Astrocyte (in vitro differentiated cells and primary cell): Measurements from ENCODE around the gene RCN2. TPM values are rescaled to one million over a fixed set of nuclear protein-coding genes. Genes with fewer than 3 reads are reported as not detected.

Experiments used
- DNase-seq: peaks from one replicate; pipeline ENCODE4 v3.0.0-alpha.2; 2010; ENCODE audit warnings: low read depth
- FAIRE-seq: peaks from 2 replicates; lab custom pipeline; 2011; peaks lifted over from hg19 to GRCh38; lab: Jason Lieb, UNC
- H2AFZ ChIP-seq: 2 replicates; pipeline ENCODE4 v1.6.0; 2012; ENCODE audit warnings: low read depth, low read length, inconsistent platforms
- H3K27ac ChIP-seq: 2 replicates; pipeline ENCODE4 v1.5.1; 2011; ENCODE audit warnings: low read depth, low read length, inconsistent platforms
- H3K27me3 ChIP-seq: 2 replicates; pipeline ENCODE4 v1.6.0; 2011; ENCODE audit warnings: low read length, inconsistent platforms; ENCODE audit not compliant: insufficient read depth
- H3K36me3 ChIP-seq: 2 replicates; pipeline ENCODE4 v1.5.1; 2011; ENCODE audit warnings: low read length, inconsistent platforms; ENCODE audit not compliant: insufficient read depth
- H3K4me1 ChIP-seq: 2 replicates; pipeline ENCODE4 v1.5.1; 2011; ENCODE audit warnings: low read length, inconsistent platforms; ENCODE audit not compliant: insufficient read depth
- H3K4me2 ChIP-seq: 2 replicates; pipeline ENCODE4 v1.6.0; 2012; ENCODE audit warnings: low read length, inconsistent platforms
- H3K4me3 ChIP-seq: 2 replicates; pipeline ENCODE4 v1.5.1; 2011; ENCODE audit warnings: low read depth, mild to moderate bottlenecking, low read length, inconsistent platforms; ENCODE audit not compliant: insufficient read depth
- H3K79me2 ChIP-seq: 2 replicates; pipeline ENCODE4 v1.6.0; 2012; ENCODE audit warnings: mild to moderate bottlenecking, low read length, inconsistent platforms; ENCODE audit not compliant: insufficient read depth
- H3K9ac ChIP-seq: 2 replicates; pipeline ENCODE4 v1.6.0; 2012; ENCODE audit warnings: mild to moderate bottlenecking, low read length, inconsistent platforms
- H3K9me3 ChIP-seq: 2 replicates; pipeline ENCODE4 v1.5.1; 2012; ENCODE audit warnings: low read depth, mild to moderate bottlenecking, low read length, inconsistent platforms; ENCODE audit not compliant: insufficient read depth
- H4K20me1 ChIP-seq: 2 replicates; pipeline ENCODE4 v1.6.0; 2012; ENCODE audit warnings: low read length, inconsistent platforms; ENCODE audit not compliant: insufficient read depth
- H3K27ac Mint-ChIP-seq: one replicate; pipeline ENCODE4 v1.8.0; 2021; ENCODE audit warnings: mild to moderate bottlenecking, mixed read lengths; ENCODE audit not compliant: unreplicated experiment
- H3K27me3 Mint-ChIP-seq: one replicate; pipeline ENCODE4 v1.8.0; 2021; ENCODE audit warnings: low read depth, mixed read lengths; ENCODE audit not compliant: unreplicated experiment
- H3K36me3 Mint-ChIP-seq: one replicate; pipeline ENCODE4 v1.8.0; 2021; ENCODE audit warnings: low read depth, mixed read lengths; ENCODE audit not compliant: unreplicated experiment
- H3K4me1 Mint-ChIP-seq: one replicate; pipeline ENCODE4 v1.8.0; 2021; ENCODE audit warnings: low read depth, mixed read lengths; ENCODE audit not compliant: unreplicated experiment
- H3K4me3 Mint-ChIP-seq: one replicate; pipeline ENCODE4 v1.8.0; 2021; ENCODE audit warnings: mild to moderate bottlenecking, moderate library complexity, mixed read lengths; ENCODE audit not compliant: unreplicated experiment
- H3K9me3 Mint-ChIP-seq: one replicate; pipeline ENCODE4 v1.8.0; 2021; ENCODE audit warnings: mild to moderate bottlenecking, mixed read lengths; ENCODE audit not compliant: unreplicated experiment
- EZH2 ChIP-seq: IDR thresholded peaks from 2 replicates; pipeline ENCODE4 v1.6.1; 2012; ENCODE audit warnings: mild to moderate bottlenecking, low read length, inconsistent platforms; ENCODE audit not compliant: insufficient read depth
- total RNA-seq: library from RNA; stranded (reverse); gene quantifications from 2 replicates; pipeline ENCODE4 v1.2.1, GENCODE V29; 2021
- TF ChIP-seq, protein P1 (sequence below): IDR thresholded peaks from 2 replicates; pipeline ENCODE4 v1.5.1; 2011; ENCODE audit warnings: low read depth, mild to moderate bottlenecking, inconsistent platforms, low read length, moderate library complexity; ENCODE audit not compliant: insufficient read depth

Gene RCN2
- total RNA-seq, 1 donor from 2014 or later: 80.2 TPM

DNA sequence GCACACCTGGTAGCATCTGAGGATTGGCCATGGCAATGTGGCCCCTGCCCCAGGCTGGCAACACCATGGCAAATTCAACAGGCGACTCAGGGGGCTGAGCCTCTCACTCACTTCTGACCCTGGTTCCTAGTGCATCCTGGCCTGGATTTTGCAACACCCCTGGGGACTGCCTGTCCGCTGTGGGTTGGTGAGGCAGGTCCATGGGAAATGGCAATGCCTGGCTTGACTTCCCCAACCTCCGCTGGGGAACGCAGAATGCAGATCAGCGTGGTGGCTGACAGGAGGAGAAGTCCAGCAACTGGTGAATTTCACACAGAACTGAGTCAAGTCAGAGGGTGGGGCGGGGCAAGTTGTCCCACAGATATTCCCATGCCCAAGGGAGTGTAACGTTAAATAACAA, 59.5 kb downstream of the RCN2 start:
- Mint-ChIP-seq H3K27ac (no peak overlapping the region), H3K27me3 (peaks cover 29% of the 10 kb centered on the region)
- TF ChIP-seq, protein P1, sequence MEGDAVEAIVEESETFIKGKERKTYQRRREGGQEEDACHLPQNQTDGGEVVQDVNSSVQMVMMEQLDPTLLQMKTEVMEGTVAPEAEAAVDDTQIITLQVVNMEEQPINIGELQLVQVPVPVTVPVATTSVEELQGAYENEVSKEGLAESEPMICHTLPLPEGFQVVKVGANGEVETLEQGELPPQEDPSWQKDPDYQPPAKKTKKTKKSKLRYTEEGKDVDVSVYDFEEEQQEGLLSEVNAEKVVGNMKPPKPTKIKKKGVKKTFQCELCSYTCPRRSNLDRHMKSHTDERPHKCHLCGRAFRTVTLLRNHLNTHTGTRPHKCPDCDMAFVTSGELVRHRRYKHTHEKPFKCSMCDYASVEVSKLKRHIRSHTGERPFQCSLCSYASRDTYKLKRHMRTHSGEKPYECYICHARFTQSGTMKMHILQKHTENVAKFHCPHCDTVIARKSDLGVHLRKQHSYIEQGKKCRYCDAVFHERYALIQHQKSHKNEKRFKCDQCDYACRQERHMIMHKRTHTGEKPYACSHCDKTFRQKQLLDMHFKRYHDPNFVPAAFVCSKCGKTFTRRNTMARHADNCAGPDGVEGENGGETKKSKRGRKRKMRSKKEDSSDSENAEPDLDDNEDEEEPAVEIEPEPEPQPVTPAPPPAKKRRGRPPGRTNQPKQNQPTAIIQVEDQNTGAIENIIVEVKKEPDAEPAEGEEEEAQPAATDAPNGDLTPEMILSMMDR: no peak
- TF ChIP-seq EZH2: no peak

DNA sequence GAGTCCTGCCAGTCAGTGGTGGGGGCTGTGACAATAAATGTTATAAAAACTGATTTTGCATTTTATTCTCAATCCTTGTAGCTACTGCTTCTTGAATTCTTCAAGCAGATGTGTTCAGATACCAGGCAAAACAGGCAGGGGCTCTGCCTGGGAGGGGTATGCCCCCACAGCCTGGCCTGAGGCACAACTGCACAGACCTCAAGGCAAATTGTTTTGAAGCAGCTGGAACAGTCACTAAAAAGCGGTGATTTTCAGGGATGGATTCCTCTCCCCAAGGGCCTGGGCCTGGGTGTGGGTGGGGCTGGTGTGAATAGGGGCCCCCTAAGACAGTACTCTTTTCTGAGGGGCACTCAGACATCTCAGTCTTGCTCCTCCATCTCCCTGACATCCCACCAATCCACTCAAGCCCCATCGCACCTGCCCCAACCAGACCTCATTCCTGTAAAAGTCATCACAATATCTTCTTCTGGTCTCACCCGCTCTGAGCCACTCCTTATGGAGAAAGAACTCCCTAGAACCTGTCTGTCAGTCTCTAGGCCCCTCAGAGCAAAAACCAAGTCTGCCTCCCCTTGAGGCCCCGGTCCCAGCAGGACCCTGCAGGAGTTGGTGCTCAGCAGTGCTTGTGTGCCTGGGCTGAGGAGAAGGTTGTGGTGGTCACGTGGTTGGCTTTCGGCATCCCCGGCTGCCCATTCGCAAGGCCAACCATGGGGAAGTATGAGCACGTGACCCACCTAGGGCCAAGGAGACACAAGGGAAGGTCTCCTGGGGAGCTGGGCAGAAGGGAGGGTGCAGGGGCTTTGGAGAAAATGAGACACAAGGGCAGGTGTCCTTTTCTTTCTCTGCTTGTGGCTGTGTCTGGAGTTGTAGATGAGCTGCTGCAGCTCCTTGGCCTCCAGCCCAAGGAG, 60.4 kb downstream of the RCN2 start:
- no peak overlapping the region for H3K4me2 ChIP-seq
- no peak overlapping the region for H3K27ac Mint-ChIP-seq
- TF ChIP-seq, protein P1: no peak
- TF ChIP-seq EZH2: no peak
- H3K4me3 ChIP-seq: no peak overlapping the region
- H3K4me1 ChIP-seq: peaks cover 5% of the 10 kb centered on the region
- H3K79me2 ChIP-seq: no peaks in the 10 kb centered on the region
- no peak overlapping the region for H2AFZ ChIP-seq
- FAIRE-seq (no peak), DNase-seq (no peak)
- peaks cover under 1% of the 10 kb centered on the region for H3K4me1 Mint-ChIP-seq
- H3K27ac ChIP-seq: no peak overlapping the region
- H3K36me3 ChIP-seq: no peaks in the 10 kb centered on the region
- H3K9ac ChIP-seq: no peak overlapping the region
- no peaks in the 10 kb centered on the region for H3K9me3 Mint-ChIP-seq
- H3K27me3 Mint-ChIP-seq: peaks cover 29% of the 10 kb centered on the region
- no peaks in the 10 kb centered on the region for H3K36me3 Mint-ChIP-seq
- H3K4me3 Mint-ChIP-seq: no peak overlapping the region
- no peaks in the 10 kb centered on the region for H4K20me1 ChIP-seq
- H3K9me3 ChIP-seq: no peaks in the 10 kb centered on the region
- no peaks in the 10 kb centered on the region for H3K27me3 ChIP-seq

More for the DNA sequence above, 59.5 kb downstream of the RCN2 start:
- no peaks in the 10 kb centered on the region for H3K9me3 Mint-ChIP-seq
- Histone ChIP-seq H2AFZ (no peak overlapping the region), H3K9me3 (no peaks in the 10 kb centered on the region), H3K4me3 (no peak overlapping the region), H3K27ac (no peak overlapping the region), H3K4me2 (no peak overlapping the region), H4K20me1 (no peaks in the 10 kb centered on the region), H3K27me3 (no peaks in the 10 kb centered on the region), H3K36me3 (no peaks in the 10 kb centered on the region), H3K79me2 (no peaks in the 10 kb centered on the region), H3K9ac (no peak overlapping the region), H3K4me1 (no peaks in the 10 kb centered on the region)
- no peak overlapping the region for H3K4me3 Mint-ChIP-seq
- no peaks in the 10 kb centered on the region for H3K36me3 Mint-ChIP-seq
- FAIRE-seq: no peak
- no peaks in the 10 kb centered on the region for H3K4me1 Mint-ChIP-seq
- DNase-seq: no peak
